NCI-H2029 treated with DMSO at 0.1 percent for 48 hours (cell line): Measurements from ENCODE around the gene TRIM41.
"Not testable (repeated sequence)": the region's sequence is repeated elsewhere in the genome, so short reads cannot be mapped to it uniquely, and the experiment has no call there.

Experiments used
- DNase-seq: peaks from one replicate; lab custom pipeline; 2025; lab: John Stamatoyannopoulos, UW

The TRIM41 gene

GRCh38 chr5:181223058-181223728, at the start of gene TRIM41:
Gene TRIM41 (plus strand): TSS chr5:181223281. CDS start chr5:181224000, 719 bp downstream.
- no peak for DNase-seq

- no peak for DNase-seq
These were observed 49.4 kb upstream of the TRIM41 start for GRCh38 chr5:181173420-181174342.

GRCh38 chr5:181176254-181176952, 46.7 kb upstream of the TRIM41 start:
- DNase-seq, result no peak

GRCh38 chr5:181177559-181177958, 45.5 kb upstream of the TRIM41 start:
- DNase-seq, result not testable (repeated sequence)

GRCh38 chr5:181181650-181182565, 41.2 kb upstream of the TRIM41 start:
- DNase-seq, result no peak

GRCh38 chr5:181182651-181183050, 40.4 kb upstream of the TRIM41 start:
- DNase-seq, result no peak

- no peak for DNase-seq
These were observed 38.2 kb upstream of the TRIM41 start for GRCh38 chr5:181184845-181185216.

GRCh38 chr5:181185560-181185959, 37.5 kb upstream of the TRIM41 start:
- DNase-seq, result no peak

GRCh38 chr5:181186022-181186421, 37.1 kb upstream of the TRIM41 start:
- DNase-seq, result no peak

GRCh38 chr5:181186986-181187499, 36.0 kb upstream of the TRIM41 start:
- DNase-seq, result no peak

- no peak for DNase-seq
These were observed 35.4 kb upstream of the TRIM41 start for GRCh38 chr5:181187500-181188213.

GRCh38 chr5:181188700-181189362, 34.2 kb upstream of the TRIM41 start:
- DNase-seq, result no peak

- DNase-seq, result no peak
These were observed 33.6 kb upstream of the TRIM41 start for GRCh38 chr5:181189363-181189961.

GRCh38 chr5:181189962-181190710, 32.9 kb upstream of the TRIM41 start:
- no peak for DNase-seq

- DNase-seq, result no peak
These were observed 32.2 kb upstream of the TRIM41 start for GRCh38 chr5:181190711-181191525.

GRCh38 chr5:181191526-181192336, 31.4 kb upstream of the TRIM41 start:
- DNase-seq, result no peak
